IMR-90 (cell line): ENCODE results near the gene ALX4. TPM values are rescaled to one million over a fixed set of nuclear protein-coding genes. Genes with fewer than 3 reads are reported as not detected.

Experiments used
- ATAC-seq: fragments of 200-7000 bp; cut with Tn5 transposase; 2 replicates; pipeline ENCODE4 v1.9.1; 2020; ENCODE audit warnings: low read depth, mild to moderate bottlenecking, moderate library complexity
- BruUV-seq: library from RNA; stranded (reverse); fragments of 400-500 nt; replicated peaks from 2 replicates; lab custom pipeline; 2021; lab: Mats Ljungman, UMichigan
- CTCF ChIA-PET: fragments of 300-600 bp; formaldehyde crosslinking; extraction: SDS; loops from one replicate; lab custom pipeline; 2021; ENCODE audit warnings: antibody characterized with exemption; lab: Yijun Ruan, JAX
- POLR2A ChIA-PET: fragments of 300-600 bp; sonication (Branson Sonifier 250); formaldehyde crosslinking; loops from one replicate; lab custom pipeline; 2022; ENCODE audit warnings: antibody characterized with exemption; ENCODE audit not compliant: unreplicated experiment; lab: Charles Lee
- DNase-seq: peaks from one replicate; pipeline ENCODE4 v3.0.0; 2013
- H2AFZ ChIP-seq: replicated peaks from 2 replicates; pipeline ENCODE3; 2013; ENCODE audit warnings: low read length, mild to moderate bottlenecking; ENCODE audit not compliant: poor library complexity
- H2AK5ac ChIP-seq: 2 replicates; pipeline ENCODE4 v1.6.1; 2013; ENCODE audit warnings: low read depth, low read length, inconsistent platforms
- H2AK9ac ChIP-seq: replicated peaks from 2 replicates; pipeline ENCODE3; 2013; ENCODE audit warnings: mild to moderate bottlenecking, low read depth, low read length, moderate library complexity; ENCODE audit not compliant: poor library complexity
- H2BK120ac ChIP-seq: 2 replicates; pipeline ENCODE4 v1.6.1; 2013; ENCODE audit warnings: low read depth, low read length, inconsistent platforms
- H2BK15ac ChIP-seq: 3 replicates; pipeline ENCODE4 v1.6.1; 2013; ENCODE audit warnings: low read depth, low read length, inconsistent platforms
- H2BK20ac ChIP-seq: 2 replicates; pipeline ENCODE4 v1.6.1; 2013; ENCODE audit warnings: low read depth, mild to moderate bottlenecking, inconsistent platforms, low read length, moderate library complexity
- H2BK5ac ChIP-seq: 2 replicates; pipeline ENCODE4 v1.6.1; 2013; ENCODE audit warnings: mild to moderate bottlenecking, low read depth, low read length, inconsistent platforms; ENCODE audit not compliant: poor library complexity, severe bottlenecking
- H3K14ac ChIP-seq: replicated peaks from 2 replicates; pipeline ENCODE4 v1.6.1; 2013; ENCODE audit warnings: low read depth, low read length, inconsistent platforms
- H3K18ac ChIP-seq: 2 replicates; pipeline ENCODE4 v1.6.1; 2013; ENCODE audit warnings: low read depth, low read length, control low read depth
- H3K23ac ChIP-seq: 2 replicates; pipeline ENCODE4 v1.6.1; 2013; ENCODE audit warnings: low read depth, low read length, inconsistent platforms
- H3K27ac ChIP-seq: 2 replicates; pipeline ENCODE4 v1.5.1; 2013; ENCODE audit warnings: mild to moderate bottlenecking, control low read depth, low read length; ENCODE audit not compliant: insufficient read depth
- H3K27me3 ChIP-seq: 2 replicates; pipeline ENCODE4 v1.6.1; 2013; ENCODE audit warnings: low read length; ENCODE audit not compliant: control insufficient read depth, insufficient read depth
- H3K36me3 ChIP-seq: 2 replicates; pipeline ENCODE4 v1.6.1; 2013; ENCODE audit warnings: low read length, mixed read lengths; ENCODE audit not compliant: control insufficient read depth, insufficient read depth
- H3K4ac ChIP-seq: 2 replicates; pipeline ENCODE4 v1.6.1; 2013; ENCODE audit warnings: low read depth, low read length, inconsistent platforms
- H3K4me1 ChIP-seq: 2 replicates; pipeline ENCODE4 v1.6.1; 2013; ENCODE audit warnings: low read length, mixed read lengths; ENCODE audit not compliant: control insufficient read depth, insufficient read depth
- H3K4me2 ChIP-seq: 2 replicates; pipeline ENCODE4 v1.6.1; 2013; ENCODE audit warnings: low read depth, mild to moderate bottlenecking, control low read depth, low read length, moderate library complexity
- H3K4me3 ChIP-seq: 2 replicates; pipeline ENCODE4 v1.5.1; 2013; ENCODE audit warnings: low read depth, mild to moderate bottlenecking, control low read depth, low read length, moderate library complexity; ENCODE audit not compliant: insufficient read depth
- H3K56ac ChIP-seq: 2 replicates; pipeline ENCODE4 v1.6.1; 2013; ENCODE audit warnings: low read length, inconsistent platforms; ENCODE audit not compliant: insufficient read depth; ENCODE audit errors: extremely low read depth
- H3K79me1 ChIP-seq, 2 experiments: 2 replicates each; pipeline ENCODE4 v1.6.1; 2013; ENCODE audit warnings: low read length in 2 of 2, inconsistent platforms in 1 of 2, low read depth in 1 of 2
- H3K9ac ChIP-seq: 2 replicates; pipeline ENCODE4 v1.6.1; 2013; ENCODE audit warnings: low read depth, low read length, control low read depth
- H3K9me1 ChIP-seq: 2 replicates; pipeline ENCODE4 v1.6.1; 2013; ENCODE audit warnings: low read length, inconsistent platforms; ENCODE audit not compliant: insufficient read depth
- H3K9me3 ChIP-seq: 2 replicates; pipeline ENCODE4 v1.6.1; 2013; ENCODE audit warnings: low read length; ENCODE audit not compliant: control insufficient read depth, insufficient read depth
- H4K20me1 ChIP-seq: 2 replicates; pipeline ENCODE4 v1.6.1; 2013; ENCODE audit warnings: low read length, inconsistent platforms; ENCODE audit not compliant: insufficient read depth
- H4K5ac ChIP-seq: 2 replicates; pipeline ENCODE4 v1.6.1; 2013; ENCODE audit warnings: mild to moderate bottlenecking, low read depth, low read length, control low read depth
- H4K8ac ChIP-seq, 2 experiments: 2 replicates each; pipeline ENCODE4 v1.6.1; 2013; ENCODE audit warnings: low read depth in 2 of 2, low read length in 2 of 2, control low read depth in 1 of 2, inconsistent platforms in 1 of 2
- H4K91ac ChIP-seq: 2 replicates; pipeline ENCODE4 v1.6.1; 2013; ENCODE audit warnings: low read depth, low read length, inconsistent platforms; ENCODE audit not compliant: insufficient read depth
- BHLHE40 ChIP-seq: fragments of 150-350 bp; IDR thresholded peaks from 2 replicates; pipeline ENCODE4 v1.6.1; 2016; ENCODE audit warnings: mild to moderate bottlenecking, low read depth, low read length
- CEBPB ChIP-seq: IDR thresholded peaks from 2 replicates; pipeline ENCODE4 v1.6.1; 2012; ENCODE audit warnings: low read depth, low read length, improper control_type of control experiment
- CHD1 ChIP-seq: IDR thresholded peaks from 2 replicates; pipeline ENCODE4 v1.6.1; 2012; ENCODE audit warnings: low read depth, low read length, improper control_type of control experiment
- ELK1 ChIP-seq: fragments of 150-350 bp; IDR thresholded peaks from 2 replicates; pipeline ENCODE4 v1.6.1; 2016; ENCODE audit warnings: low read depth, mild to moderate bottlenecking, low read length, moderate library complexity, borderline replicate concordance
- FOS ChIP-seq: fragments of 150-350 bp; IDR thresholded peaks from 2 replicates; pipeline ENCODE4 v1.6.1; 2016; ENCODE audit warnings: low read depth, low read length
- MAFK ChIP-seq: IDR thresholded peaks from 2 replicates; pipeline ENCODE4 v1.6.1; 2012; ENCODE audit warnings: low read depth, low read length, improper control_type of control experiment
- MAZ ChIP-seq: IDR thresholded peaks from 2 replicates; pipeline ENCODE4 v1.6.1; 2012; ENCODE audit warnings: low read depth, mild to moderate bottlenecking, low read length, improper control_type of control experiment, moderate library complexity, borderline replicate concordance
- MXI1 ChIP-seq: IDR thresholded peaks from 2 replicates; pipeline ENCODE4 v1.6.1; 2012; ENCODE audit warnings: low read depth, mild to moderate bottlenecking, low read length, moderate library complexity, borderline replicate concordance
- NFE2L2 ChIP-seq: fragments of 150-350 bp; IDR thresholded peaks from 2 replicates; pipeline ENCODE4 v1.6.1; 2016; ENCODE audit warnings: low read depth, mild to moderate bottlenecking, low read length
- POLR2A ChIP-seq: IDR thresholded peaks from 2 replicates; pipeline ENCODE4 v1.6.1; 2012; ENCODE audit warnings: mild to moderate bottlenecking, low read depth, low read length
- RAD21 ChIP-seq: IDR thresholded peaks from 2 replicates; pipeline ENCODE4 v1.6.1; 2012; ENCODE audit warnings: low read length, improper control_type of control experiment
- RCOR1 ChIP-seq: IDR thresholded peaks from 2 replicates; pipeline ENCODE4 v1.6.1; 2012; ENCODE audit warnings: mild to moderate bottlenecking, low read length, improper control_type of control experiment; ENCODE audit not compliant: insufficient replicate concordance
- RFX5 ChIP-seq: IDR thresholded peaks from 2 replicates; pipeline ENCODE4 v1.8.0; 2012; ENCODE audit warnings: low read depth, mild to moderate bottlenecking, low read length, moderate library complexity
- SMC3 ChIP-seq: fragments of 150-350 bp; IDR thresholded peaks from 2 replicates; pipeline ENCODE4 v1.6.1; 2016; ENCODE audit warnings: low read depth, mild to moderate bottlenecking, antibody characterized with exemption, low read length, moderate library complexity
- USF2 ChIP-seq: fragments of 150-350 bp; IDR thresholded peaks from 2 replicates; pipeline ENCODE4 v1.6.1; 2017; ENCODE audit warnings: mild to moderate bottlenecking, antibody characterized with exemption, low read length, low read depth
- WGBS, 2 experiments: methylation state at CpG; one replicate each; pipeline versions ENCODE4 v1.1.5 to v1.1.7; 2013; ENCODE audit warnings: missing lambda C conversion rate in 2 of 2; ENCODE audit not compliant: insufficient read length in 1 of 2; ENCODE audit errors: extremely low coverage in 2 of 2; 5-methylcytosine and 5-hydroxymethylcytosine counted together
- dilution Hi-C: fragments of 300-500 bp; cut with HindIII; formaldehyde crosslinking; loops from one replicate; pipeline ENCODE4 v1.14.3; 2018; ENCODE audit warnings: low sequenced_read_pairs; ENCODE audit not compliant: unreplicated experiment
- in situ Hi-C: fragments of 300-500 bp; cut with MboI; formaldehyde crosslinking; loops from 3 replicates; pipeline ENCODE4 v1.14.3; 2019; ENCODE audit warnings: low sequenced_read_pairs, inconsistent platforms, mixed read lengths
- intact Hi-C: fragments of 100-400 bp; cut with micrococcal nuclease; formaldehyde crosslinking; loops from 2 replicates; pipeline ENCODE4 v1.10.0; 2022
- polyA plus RNA-seq, 3 experiments: library from polyadenylated mRNA; depleted of rRNA; stranded (reverse); fragments of >200 nt; gene quantifications; 2 replicates each; pipeline ENCODE4 v1.2.3, GENCODE V29; 2012; ENCODE audit warnings: low replicate concordance in 1 of 3
- total RNA-seq: library from RNA; depleted of rRNA; stranded (reverse); fragments of >200 nt; gene quantifications from 2 replicates; pipeline ENCODE4 v1.2.3, GENCODE V29; 2012

The ALX4 gene
- total and polyA plus RNA-seq, 2 of the 4 experiments (the other 2 are of a cell fraction) = not detected

- no peak overlapping the region for H3K14ac ChIP-seq
- no peak overlapping the region for H3K23ac ChIP-seq
- no peak overlapping the region for H2AK5ac ChIP-seq
- H3K9me1 ChIP-seq = peaks cover 11% of the 10 kb centered on the region; the same call in 1 of the 2 replicates
- H4K5ac ChIP-seq = no peak overlapping the region
- TF ChIP-seq CEBPB (no peak), POLR2A (no peak), RCOR1 (no peak), MAFK (no peak), RAD21 (no peak), NFE2L2 (no peak), ELK1 (no peak), RFX5 (no peak), MAZ (no peak), MXI1 (no peak), BHLHE40 (no peak), SMC3 (no peak), USF2 (no peak), CHD1 (no peak), FOS (no peak)
- H2BK20ac ChIP-seq = no peak overlapping the region
- no peak overlapping the region for H3K27ac ChIP-seq
- no peaks in the 10 kb centered on the region for H3K27me3 ChIP-seq
- H2BK5ac ChIP-seq = no peak overlapping the region
- H3K18ac ChIP-seq = no peak overlapping the region
- in situ Hi-C loops (no loop called here), intact Hi-C loops (no loop called here), dilution Hi-C loops (no loop called here)
- H3K9me3 ChIP-seq = no peaks in the 10 kb centered on the region
- no peaks in the 10 kb centered on the region for H4K20me1 ChIP-seq
- H3K4me2 ChIP-seq = no peak overlapping the region
- ChIA-PET POLR2A (no interaction called here), CTCF (no interaction called here)
- H2AK9ac ChIP-seq = no peak overlapping the region
- H2BK15ac ChIP-seq = no peak overlapping the region
- no peak overlapping the region for H3K9ac ChIP-seq
- no peak overlapping the region for H3K4me3 ChIP-seq
- no peaks in the 10 kb centered on the region for H3K36me3 ChIP-seq
- peaks cover 9% of the 10 kb centered on the region for H3K4me1 ChIP-seq
- no peak overlapping the region for H4K91ac ChIP-seq
- H3K79me1 ChIP-seq = no peaks in the 10 kb centered on the region
- DNase-seq (no peak), ATAC-seq (no peak)
- H4K8ac ChIP-seq = no peak overlapping the region
- H3K4ac ChIP-seq = peak overlapping the region; percentile 8; the same call in 1 of the 2 replicates
- H2BK120ac ChIP-seq = no peak overlapping the region
- H2AFZ ChIP-seq = no peak overlapping the region
- H3K56ac ChIP-seq = no peak overlapping the region
- no CpG with 5 or more reads among the region's 6 CpGs for WGBS, 2 experiments
- BruUV-seq = no TSS peak
Measured at GRCh38 chr11:44228379-44228778, 81.6 kb downstream of the ALX4 start.
